ENCODE measurements around the gene NOX3. TPM values are rescaled to one million over a fixed set of nuclear protein-coding genes. Genes with fewer than 3 reads are reported as not detected.

NOX3 gene
- total RNA-seq, 2 experiments from 2014 or later = not detected

GRCh38 chr6:155398221-155398620 is 57.4 kb downstream of the NOX3 start:
- CTCF ChIA-PET = interaction anchor here (1.3 kb wide), 1 partner anchor 12 kb away, joined by 4 read pairs; no protein-coding TSS in a partner anchor
- H3K27ac Mint-ChIP-seq = no peak overlapping the region
- H3K9me3 Mint-ChIP-seq = no peaks in the 10 kb centered on the region
- TF ChIP-seq CTCF (IDR thresholded peaks at IDR 0.05) = no peak
- ATAC-seq (no peak), DNase-seq (no peak)
- no peaks in the 10 kb centered on the region for H3K4me1 Mint-ChIP-seq (ENCODE audit: low read depth)
- peaks cover 2% of the 10 kb centered on the region for H3K27me3 Mint-ChIP-seq
- intact Hi-C loops (cut with micrococcal nuclease) = no loop called here
- H3K4me3 Mint-ChIP-seq = no peak overlapping the region
- POLR2A ChIA-PET = no interaction called here
- H3K36me3 Mint-ChIP-seq (ENCODE audit: low read depth) = no peaks in the 10 kb centered on the region

- CTCF ChIA-PET = no interaction called here
- Mint-ChIP-seq H3K36me3 (ENCODE audit: low read depth) (no peaks in the 10 kb centered on the region), H3K27ac (no peak overlapping the region), H3K4me3 (no peak overlapping the region), H3K27me3 (peaks cover 2% of the 10 kb centered on the region), H3K9me3 (no peaks in the 10 kb centered on the region), H3K4me1 (ENCODE audit: low read depth) (no peaks in the 10 kb centered on the region)
- DNase-seq = no peak
- ATAC-seq = no peak
- POLR2A ChIA-PET = no interaction called here
- TF ChIP-seq CTCF (IDR thresholded peaks at IDR 0.05) = no peak
- intact Hi-C loops (cut with micrococcal nuclease) = no loop called here
These were observed 58.4 kb downstream of the NOX3 start for GRCh38 chr6:155397172-155397705.

- no peaks in the 10 kb centered on the region for H3K36me3 Mint-ChIP-seq (ENCODE audit: low read depth)
- intact Hi-C loops (cut with micrococcal nuclease) = no loop called here
- no peak overlapping the region for H3K27ac Mint-ChIP-seq
- H3K4me3 Mint-ChIP-seq = no peak overlapping the region
- peaks cover 2% of the 10 kb centered on the region for H3K27me3 Mint-ChIP-seq
- POLR2A ChIA-PET = no interaction called here
- DNase-seq = no peak
- CTCF ChIA-PET = no interaction called here
- H3K4me1 Mint-ChIP-seq (ENCODE audit: low read depth) = no peaks in the 10 kb centered on the region
- no peak for ATAC-seq
- no peaks in the 10 kb centered on the region for H3K9me3 Mint-ChIP-seq
- TF ChIP-seq CTCF (IDR thresholded peaks at IDR 0.05) = no peak
These were observed 59.0 kb downstream of the NOX3 start for GRCh38 chr6:155396605-155397004.

GRCh38 chr6:155395339-155395738 is 60.3 kb downstream of the NOX3 start:
- Mint-ChIP-seq H3K27me3 (peaks cover 2% of the 10 kb centered on the region), H3K4me3 (no peak overlapping the region), H3K9me3 (no peaks in the 10 kb centered on the region), H3K27ac (no peak overlapping the region), H3K4me1 (ENCODE audit: low read depth) (no peaks in the 10 kb centered on the region), H3K36me3 (ENCODE audit: low read depth) (no peaks in the 10 kb centered on the region)
- DNase-seq (no peak), ATAC-seq (no peak)
- ChIA-PET POLR2A (interaction anchor here (0.6 kb wide), 1 partner anchor 61 kb away, joined by 3 read pairs; no protein-coding TSS in a partner anchor), CTCF (no interaction called here)
- TF ChIP-seq CTCF (IDR thresholded peaks at IDR 0.05) = no peak
- intact Hi-C loops (cut with micrococcal nuclease) = no loop called here

- POLR2A ChIA-PET = interaction anchor here (0.8 kb wide), 1 partner anchor 10 kb away, joined by 3 read pairs; no protein-coding TSS in a partner anchor
- Mint-ChIP-seq H3K36me3 (ENCODE audit: low read depth) (no peaks in the 10 kb centered on the region), H3K4me3 (no peak overlapping the region), H3K27me3 (peaks cover 2% of the 10 kb centered on the region), H3K9me3 (peaks cover 2% of the 10 kb centered on the region), H3K4me1 (ENCODE audit: low read depth) (no peaks in the 10 kb centered on the region), H3K27ac (no peak overlapping the region)
- CTCF ChIA-PET = no interaction called here
- no peak for TF ChIP-seq CTCF (IDR thresholded peaks at IDR 0.05)
- intact Hi-C loops (cut with micrococcal nuclease) = no loop called here
- ATAC-seq = no peak
- DNase-seq = no peak
These were observed 66.5 kb downstream of the NOX3 start for GRCh38 chr6:155389130-155389529.

All from activated CD8-positive, alpha-beta T cell treated with anti-CD3 and anti-CD28 coated beads for 36 hours (primary cell).